ENCODE results near the gene VTI1A.

- no peak for TF ChIP-seq CTCF (IDR thresholded peaks at IDR 0.05; ENCODE audit: poor library complexity)
- TF ChIP-seq EZH2phosphoT487 (IDR thresholded peaks at IDR 0.05; ENCODE audit: low read depth, severe bottlenecking, unreplicated experiment): no peak
These were observed 314.2 kb downstream of the VTI1A start for GRCh38 chr10:112761256-112761655.
